GM12878 (cell line): Measurements from ENCODE around the gene SLF2. TPM values are rescaled to one million over a fixed set of nuclear protein-coding genes. Genes with fewer than 3 reads are reported as not detected.

Experiments used
- ATAC-seq: fragments of 200-7000 bp; cut with Tn5 transposase; 3 replicates; pipeline ENCODE4 v1.9.1; 2020; ENCODE audit warnings: mild to moderate bottlenecking, moderate library complexity
- BruUV-seq: library from RNA; stranded (reverse); fragments of 400-500 nt; replicated peaks from 2 replicates; lab custom pipeline; 2021; lab: Mats Ljungman, UMichigan
- CTCF ChIA-PET: fragments of 300-600 bp; sonication (Branson Sonifier 250); formaldehyde crosslinking; extraction: SDS; loops from one replicate; lab custom pipeline; 2021; ENCODE audit warnings: inconsistent platforms; lab: Yijun Ruan, JAX
- POLR2A ChIA-PET: fragments of 350-600 bp; formaldehyde crosslinking; extraction: SDS; loops from one replicate; lab custom pipeline; 2021; ENCODE audit warnings: inconsistent platforms; lab: Charles Lee
- RAD21 ChIA-PET: fragments of 300-600 bp; sonication (Branson Sonifier 250); formaldehyde crosslinking; loops from one replicate; lab custom pipeline; 2023; ENCODE audit warnings: antibody characterized with exemption; ENCODE audit not compliant: unreplicated experiment; lab: Charles Lee
- SMC1A ChIA-PET: fragments of 300-600 bp; sonication (Branson Sonifier 250); formaldehyde crosslinking; loops from one replicate; lab custom pipeline; 2023; ENCODE audit not compliant: unreplicated experiment, uncharacterized antibody; lab: Charles Lee
- DNase-seq: peaks from one replicate; pipeline ENCODE4 v3.0.0-alpha.2; 2011; ENCODE audit warnings: low read depth, low spot score
- FAIRE-seq: peaks from 3 replicates; lab custom pipeline; 2011; peaks lifted over from hg19 to GRCh38; lab: Jason Lieb, UNC
- H2AFZ ChIP-seq: 2 replicates; pipeline ENCODE4 v1.6.0; 2011; ENCODE audit warnings: low read depth, low read length, control low read depth; ENCODE audit not compliant: control insufficient read depth
- H3K27ac ChIP-seq: 2 replicates; pipeline ENCODE4 v1.5.1; 2011; ENCODE audit warnings: control low read depth; ENCODE audit not compliant: control insufficient read depth, insufficient read depth
- H3K27me3 ChIP-seq, 2 experiments: replicated peaks in 1 of 2; 2 replicates each; pipeline versions ENCODE4 v1.6.0 to v1.6.1; 2011; ENCODE audit warnings: low read length in 1 of 2; ENCODE audit not compliant: control insufficient read depth in 2 of 2, insufficient read depth in 2 of 2
- H3K36me3 ChIP-seq, 2 experiments: 2 replicates each; pipeline ENCODE4 v1.5.1; 2011; ENCODE audit warnings: low read length in 1 of 2; ENCODE audit not compliant: control insufficient read depth in 2 of 2, insufficient read depth in 2 of 2
- H3K4me1 ChIP-seq: 2 replicates; pipeline ENCODE4 v1.6.1; 2011; ENCODE audit warnings: mild to moderate bottlenecking, low read length, moderate library complexity, mixed read lengths; ENCODE audit not compliant: control insufficient read depth, insufficient read depth
- H3K4me2 ChIP-seq: 2 replicates; pipeline ENCODE4 v1.6.0; 2011; ENCODE audit warnings: control low read depth; ENCODE audit not compliant: control insufficient read depth, insufficient read depth
- H3K4me3 ChIP-seq: fragments of 200-600 bp; sonication (generic); 2 replicates; pipeline ENCODE4 v1.5.1; 2016
- H3K79me2 ChIP-seq: 2 replicates; pipeline ENCODE4 v1.6.0; 2011; ENCODE audit warnings: low read length; ENCODE audit not compliant: control insufficient read depth, insufficient read depth
- H3K9ac ChIP-seq: 2 replicates; pipeline ENCODE4 v1.8.0; 2011; ENCODE audit warnings: low read length, control low read depth, mixed read lengths; ENCODE audit not compliant: control insufficient read depth, insufficient read depth
- H3K9me3 ChIP-seq: replicated peaks from 3 replicates; pipeline ENCODE4 v1.5.1; 2011; ENCODE audit warnings: mild to moderate bottlenecking, low read length; ENCODE audit not compliant: control insufficient read depth, insufficient read depth
- H4K20me1 ChIP-seq: 2 replicates; pipeline ENCODE4 v1.6.0; 2011; ENCODE audit not compliant: control insufficient read depth, insufficient read depth
- BMI1 ChIP-seq: fragments of 450-650 bp; IDR thresholded peaks from 2 replicates; pipeline ENCODE4 v1.6.1; 2016; ENCODE audit warnings: mild to moderate bottlenecking, moderate library complexity, borderline replicate concordance
- POLR2AphosphoS5 ChIP-seq: IDR thresholded peaks from 2 replicates; pipeline ENCODE4 v1.6.1; 2011; ENCODE audit warnings: mild to moderate bottlenecking, low read length, inconsistent platforms
- TARDBP ChIP-seq: IDR thresholded peaks from 2 replicates; pipeline ENCODE4 v1.6.1; 2016; ENCODE audit warnings: borderline replicate concordance
- WGBS: methylation state at CpG from one replicate; pipeline ENCODE4 v1.1.6; 2016; ENCODE audit warnings: low lambda C conversion rate; ENCODE audit not compliant: insufficient replicate concordance, insufficient coverage; ENCODE audit errors: missing lambda C conversion rate; 5-methylcytosine and 5-hydroxymethylcytosine counted together
- in situ Hi-C: fragments of 300-500 bp; cut with MboI; formaldehyde crosslinking; loops from 9 replicates; pipeline ENCODE4 v1.14.3; 2018; ENCODE audit warnings: mixed read lengths
- intact Hi-C: fragments of 100-400 bp; cut with micrococcal nuclease; formaldehyde crosslinking; loops from one replicate; pipeline ENCODE4 v1.14.2; 2022; ENCODE audit not compliant: unreplicated experiment
- polyA plus RNA-seq, 11 experiments: library from polyadenylated mRNA; depleted of rRNA in 4 of 11; unstranded in 6 of 11; stranded (reverse) in 5 of 11; fragments of >200 nt; fragmentation: Nextera tagmentation in 4 of 11; fragmentation: Illumina TruSeq in 1 of 11; extraction: Ambion mirVana in 4 of 11; extraction: Trizol in 1 of 11; gene quantifications; 1 replicate in 1 of 11; 2 replicates in 10 of 11; pipeline versions ENCODE4 v1.2.1 to v1.2.3, GENCODE V29; 2011 to 2016; ENCODE audit warnings: inconsistent platforms in 2 of 11, missing spikeins in 2 of 11, low read depth in 1 of 11
- total RNA-seq, 4 experiments: library from RNA; depleted of rRNA in 3 of 4; stranded (reverse); fragments of >200 nt in 3 of 4; fragmentation: Illumina TruSeq in 1 of 4; extraction: Trizol in 1 of 4; gene quantifications; 2 replicates each; pipeline versions ENCODE4 v1.2.1 to v1.2.3, GENCODE V29; 2013 to 2021
- TF ChIP-seq, protein P1 (sequence below): IDR thresholded peaks from 2 replicates; pipeline ENCODE4 v1.6.1; 2012; ENCODE audit warnings: improper control_type of control experiment, low read depth, low read length; ENCODE audit not compliant: insufficient replicate concordance
- TF ChIP-seq, protein P2 (sequence below): IDR thresholded peaks from 2 replicates; pipeline ENCODE4 v1.6.1; 2012; ENCODE audit warnings: mild to moderate bottlenecking, low read depth, low read length

SLF2 gene
- total and polyA plus RNA-seq, 10 of the 15 experiments (the other 5 are each of a cell fraction or from before 2014, with no cell fraction given) = 3.0 to 25.2 (median 17.9) TPM

DNA sequence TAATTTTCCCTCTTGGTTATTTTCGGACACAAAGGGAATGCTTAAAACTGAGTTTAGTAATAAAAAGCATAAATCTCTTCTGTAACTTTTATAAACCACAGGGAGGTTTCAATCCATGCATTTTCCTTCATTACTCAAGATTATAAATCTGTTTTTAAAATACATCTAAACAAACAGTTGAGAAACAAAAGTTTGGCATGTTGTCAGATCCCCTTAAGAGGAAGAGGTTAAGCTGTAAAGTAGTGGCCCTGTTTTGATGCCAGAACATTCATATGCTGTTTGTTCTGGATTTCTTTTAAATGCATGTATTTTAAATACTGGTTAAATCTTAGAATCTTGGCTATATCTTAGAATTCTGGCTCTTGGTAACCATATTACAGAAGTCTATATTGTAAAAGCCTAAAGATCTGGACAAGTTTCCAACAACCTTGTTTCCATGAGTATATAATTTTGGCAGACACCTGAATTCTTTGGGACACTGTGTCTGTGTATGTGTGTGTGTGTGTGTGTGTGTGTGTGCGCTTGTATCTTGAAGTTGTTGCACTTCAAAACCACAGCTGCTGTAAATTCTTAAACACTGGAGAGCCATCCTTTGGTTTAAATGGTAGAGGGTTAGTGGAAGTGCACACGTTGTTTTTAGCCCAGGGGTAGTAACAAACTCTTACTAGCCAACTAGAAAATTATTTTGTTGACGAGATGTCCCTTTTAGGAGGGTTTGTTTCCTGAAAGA, 49.8 kb downstream of the SLF2 start (continued):
- TF ChIP-seq, protein P1, sequence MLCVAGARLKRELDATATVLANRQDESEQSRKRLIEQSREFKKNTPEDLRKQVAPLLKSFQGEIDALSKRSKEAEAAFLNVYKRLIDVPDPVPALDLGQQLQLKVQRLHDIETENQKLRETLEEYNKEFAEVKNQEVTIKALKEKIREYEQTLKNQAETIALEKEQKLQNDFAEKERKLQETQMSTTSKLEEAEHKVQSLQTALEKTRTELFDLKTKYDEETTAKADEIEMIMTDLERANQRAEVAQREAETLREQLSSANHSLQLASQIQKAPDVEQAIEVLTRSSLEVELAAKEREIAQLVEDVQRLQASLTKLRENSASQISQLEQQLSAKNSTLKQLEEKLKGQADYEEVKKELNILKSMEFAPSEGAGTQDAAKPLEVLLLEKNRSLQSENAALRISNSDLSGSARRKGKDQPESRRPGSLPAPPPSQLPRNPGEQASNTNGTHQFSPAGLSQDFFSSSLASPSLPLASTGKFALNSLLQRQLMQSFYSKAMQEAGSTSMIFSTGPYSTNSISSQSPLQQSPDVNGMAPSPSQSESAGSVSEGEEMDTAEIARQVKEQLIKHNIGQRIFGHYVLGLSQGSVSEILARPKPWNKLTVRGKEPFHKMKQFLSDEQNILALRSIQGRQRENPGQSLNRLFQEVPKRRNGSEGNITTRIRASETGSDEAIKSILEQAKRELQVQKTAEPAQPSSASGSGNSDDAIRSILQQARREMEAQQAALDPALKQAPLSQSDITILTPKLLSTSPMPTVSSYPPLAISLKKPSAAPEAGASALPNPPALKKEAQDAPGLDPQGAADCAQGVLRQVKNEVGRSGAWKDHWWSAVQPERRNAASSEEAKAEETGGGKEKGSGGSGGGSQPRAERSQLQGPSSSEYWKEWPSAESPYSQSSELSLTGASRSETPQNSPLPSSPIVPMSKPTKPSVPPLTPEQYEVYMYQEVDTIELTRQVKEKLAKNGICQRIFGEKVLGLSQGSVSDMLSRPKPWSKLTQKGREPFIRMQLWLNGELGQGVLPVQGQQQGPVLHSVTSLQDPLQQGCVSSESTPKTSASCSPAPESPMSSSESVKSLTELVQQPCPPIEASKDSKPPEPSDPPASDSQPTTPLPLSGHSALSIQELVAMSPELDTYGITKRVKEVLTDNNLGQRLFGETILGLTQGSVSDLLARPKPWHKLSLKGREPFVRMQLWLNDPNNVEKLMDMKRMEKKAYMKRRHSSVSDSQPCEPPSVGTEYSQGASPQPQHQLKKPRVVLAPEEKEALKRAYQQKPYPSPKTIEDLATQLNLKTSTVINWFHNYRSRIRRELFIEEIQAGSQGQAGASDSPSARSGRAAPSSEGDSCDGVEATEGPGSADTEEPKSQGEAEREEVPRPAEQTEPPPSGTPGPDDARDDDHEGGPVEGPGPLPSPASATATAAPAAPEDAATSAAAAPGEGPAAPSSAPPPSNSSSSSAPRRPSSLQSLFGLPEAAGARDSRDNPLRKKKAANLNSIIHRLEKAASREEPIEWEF = no peak

DNA sequence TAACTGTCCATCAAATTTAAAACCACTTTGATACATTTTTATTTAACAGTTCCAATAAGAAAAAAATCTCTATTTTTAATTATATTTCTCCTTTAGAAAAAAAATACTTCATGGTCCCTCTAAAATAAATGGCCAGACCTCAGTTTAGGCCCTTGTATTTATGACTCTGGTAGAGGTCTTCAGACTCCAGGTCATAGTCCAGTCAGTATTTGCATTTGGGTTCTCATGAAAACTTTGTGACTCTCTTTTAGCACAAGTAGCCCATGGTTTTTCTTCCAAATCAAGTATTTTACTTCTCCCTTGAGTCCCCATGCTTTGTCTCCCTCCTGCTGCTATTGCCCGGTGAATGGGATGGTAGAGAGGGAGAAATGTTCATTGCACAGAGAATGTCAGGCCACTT, 51.1 kb downstream of the SLF2 start:
- CTCF ChIA-PET = interaction anchor here (4.4 kb wide), 1 partner anchor 51 kb away, joined by 21 read pairs; no protein-coding TSS in a partner anchor

More for the DNA sequence above, 51.1 kb downstream of the SLF2 start:
- Histone ChIP-seq H3K27ac (no peak overlapping the region), H3K27me3 (no peaks in the 10 kb centered on the region), H3K4me1 (peaks cover 1% of the 10 kb centered on the region; the same call in 1 of the 2 replicates), H3K4me2 (no peak overlapping the region), H3K9ac (no peak overlapping the region), H3K9me3 (no peaks in the 10 kb centered on the region)
- WGBS = 94% methylated on average over 1 of the region's 1 CpG
- SMC1A ChIA-PET = no interaction called here
- FAIRE-seq = no peak
- in situ Hi-C loops = no loop called here
- POLR2A ChIA-PET = no interaction called here
- TF ChIP-seq BMI1 (no peak), TARDBP (no peak), POLR2AphosphoS5 (no peak)
- TF ChIP-seq, protein P2, sequence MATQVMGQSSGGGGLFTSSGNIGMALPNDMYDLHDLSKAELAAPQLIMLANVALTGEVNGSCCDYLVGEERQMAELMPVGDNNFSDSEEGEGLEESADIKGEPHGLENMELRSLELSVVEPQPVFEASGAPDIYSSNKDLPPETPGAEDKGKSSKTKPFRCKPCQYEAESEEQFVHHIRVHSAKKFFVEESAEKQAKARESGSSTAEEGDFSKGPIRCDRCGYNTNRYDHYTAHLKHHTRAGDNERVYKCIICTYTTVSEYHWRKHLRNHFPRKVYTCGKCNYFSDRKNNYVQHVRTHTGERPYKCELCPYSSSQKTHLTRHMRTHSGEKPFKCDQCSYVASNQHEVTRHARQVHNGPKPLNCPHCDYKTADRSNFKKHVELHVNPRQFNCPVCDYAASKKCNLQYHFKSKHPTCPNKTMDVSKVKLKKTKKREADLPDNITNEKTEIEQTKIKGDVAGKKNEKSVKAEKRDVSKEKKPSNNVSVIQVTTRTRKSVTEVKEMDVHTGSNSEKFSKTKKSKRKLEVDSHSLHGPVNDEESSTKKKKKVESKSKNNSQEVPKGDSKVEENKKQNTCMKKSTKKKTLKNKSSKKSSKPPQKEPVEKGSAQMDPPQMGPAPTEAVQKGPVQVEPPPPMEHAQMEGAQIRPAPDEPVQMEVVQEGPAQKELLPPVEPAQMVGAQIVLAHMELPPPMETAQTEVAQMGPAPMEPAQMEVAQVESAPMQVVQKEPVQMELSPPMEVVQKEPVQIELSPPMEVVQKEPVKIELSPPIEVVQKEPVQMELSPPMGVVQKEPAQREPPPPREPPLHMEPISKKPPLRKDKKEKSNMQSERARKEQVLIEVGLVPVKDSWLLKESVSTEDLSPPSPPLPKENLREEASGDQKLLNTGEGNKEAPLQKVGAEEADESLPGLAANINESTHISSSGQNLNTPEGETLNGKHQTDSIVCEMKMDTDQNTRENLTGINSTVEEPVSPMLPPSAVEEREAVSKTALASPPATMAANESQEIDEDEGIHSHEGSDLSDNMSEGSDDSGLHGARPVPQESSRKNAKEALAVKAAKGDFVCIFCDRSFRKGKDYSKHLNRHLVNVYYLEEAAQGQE = no peak
- TF ChIP-seq, all 136 proteins: peak for 0
- Histone ChIP-seq H2AFZ (no peak overlapping the region), H4K20me1 (no peaks in the 10 kb centered on the region), H3K4me3 (no peak overlapping the region), H3K36me3 (peaks cover 2 to 9% of the 10 kb centered on the region in 2 experiments; a peak in 3 of 4 replicates), H3K79me2 (no peaks in the 10 kb centered on the region)
- DNase-seq (no peak), ATAC-seq (no peak)
- intact Hi-C loops = no loop called here
- BruUV-seq = no TSS peak
- RAD21 ChIA-PET = no interaction called here
